ENCODE results near the gene B2M.
"Not testable (repeated sequence)": the region's sequence is repeated elsewhere in the genome, so short reads cannot be mapped to it uniquely, and the experiment has no call there.

B2M gene

DNA sequence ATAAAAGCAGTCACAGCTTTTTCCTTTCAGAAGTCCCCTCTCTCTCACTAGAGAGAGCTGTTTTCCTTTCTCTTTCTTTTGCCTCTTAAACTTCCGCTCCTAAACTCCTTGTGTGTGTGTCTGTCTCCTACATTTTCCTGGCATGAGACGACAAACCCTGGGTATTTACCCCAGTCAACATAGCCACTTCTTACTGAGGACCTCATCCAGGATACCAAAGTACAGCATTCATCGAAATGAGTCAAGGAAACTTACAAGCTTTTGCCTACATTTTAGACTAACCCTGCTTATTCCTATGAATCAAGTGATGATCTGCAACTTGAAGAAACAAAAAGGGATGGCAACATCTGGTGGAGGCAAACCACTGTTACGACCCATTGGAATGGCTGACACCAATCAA, 16.9 kb upstream of the B2M start:
- DNase-seq (ENCODE audit: low read depth, low spot score): no peak
- H3K4me3 ChIP-seq (ENCODE audit: low read length): no peak overlapping the region

DNA sequence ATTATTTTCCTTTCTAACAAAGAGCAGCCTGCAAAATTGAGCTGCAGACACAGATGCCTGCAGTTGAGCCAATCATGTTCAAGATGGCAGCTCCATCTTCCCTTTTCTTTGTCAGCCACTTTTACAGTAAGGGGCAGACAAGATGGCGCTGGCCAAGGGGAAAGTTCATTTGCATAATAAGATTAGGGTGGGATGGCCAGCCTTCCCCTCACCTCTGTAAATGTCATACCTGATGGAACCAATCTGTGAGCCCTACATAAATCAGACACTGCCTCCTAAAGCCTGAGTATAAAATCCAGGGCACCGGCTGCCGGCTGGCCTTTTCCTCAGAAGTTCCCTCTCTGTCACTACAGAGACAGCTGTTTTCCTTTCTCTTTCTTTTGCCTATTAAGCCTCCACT, 16.0 kb upstream of the B2M start:
- no peak for DNase-seq (ENCODE audit: low read depth, low spot score)

DNA sequence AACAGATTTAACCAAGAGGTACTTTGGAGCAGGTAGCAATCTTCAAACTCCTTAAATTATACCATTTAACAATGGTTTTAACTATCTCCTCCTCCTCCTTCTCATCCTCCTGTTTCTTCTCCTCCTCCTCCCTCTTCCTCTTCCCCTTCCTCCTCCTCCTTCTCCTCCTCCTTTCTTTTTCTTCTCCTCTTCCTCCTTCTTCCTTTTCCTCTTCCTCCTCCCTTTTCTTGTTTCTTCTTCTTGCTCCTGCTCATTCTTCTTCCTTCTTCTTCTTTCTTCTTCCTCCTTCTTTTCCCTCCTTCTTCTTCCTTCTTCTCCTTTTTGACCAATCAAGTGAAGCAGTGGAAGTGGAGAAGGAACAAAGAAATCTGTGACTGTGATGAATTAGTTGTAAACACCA, 14.3 kb upstream of the B2M start:
- DNase-seq (ENCODE audit: low read depth, low spot score): no peak
- no peak overlapping the region for H3K4me3 ChIP-seq (ENCODE audit: low read length)

More for the DNA sequence above, 16.0 kb upstream of the B2M start:
- H3K4me3 ChIP-seq (ENCODE audit: low read length): no peak overlapping the region

DNA sequence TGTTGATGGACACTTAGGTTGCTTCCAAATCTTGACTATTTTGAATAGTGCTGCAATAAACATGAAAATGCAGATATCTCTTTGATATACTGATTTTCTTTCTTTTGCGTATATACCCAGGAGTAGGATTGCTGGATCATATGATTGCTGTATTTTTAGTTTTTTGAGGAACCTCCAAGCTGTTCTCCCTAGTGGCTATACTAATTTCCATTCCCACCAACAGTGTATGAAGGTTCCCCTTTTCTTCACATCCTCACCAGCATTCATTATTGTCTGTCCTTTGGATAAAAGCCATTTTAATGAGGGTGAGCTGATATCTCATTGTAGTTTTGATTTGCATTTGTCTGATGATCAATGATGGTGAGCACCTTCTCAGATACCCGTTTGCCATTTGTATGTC, 12.7 kb upstream of the B2M start:
- no peak overlapping the region for H3K4me3 ChIP-seq (ENCODE audit: low read length)
- no peak for DNase-seq (ENCODE audit: low read depth, low spot score)

DNA sequence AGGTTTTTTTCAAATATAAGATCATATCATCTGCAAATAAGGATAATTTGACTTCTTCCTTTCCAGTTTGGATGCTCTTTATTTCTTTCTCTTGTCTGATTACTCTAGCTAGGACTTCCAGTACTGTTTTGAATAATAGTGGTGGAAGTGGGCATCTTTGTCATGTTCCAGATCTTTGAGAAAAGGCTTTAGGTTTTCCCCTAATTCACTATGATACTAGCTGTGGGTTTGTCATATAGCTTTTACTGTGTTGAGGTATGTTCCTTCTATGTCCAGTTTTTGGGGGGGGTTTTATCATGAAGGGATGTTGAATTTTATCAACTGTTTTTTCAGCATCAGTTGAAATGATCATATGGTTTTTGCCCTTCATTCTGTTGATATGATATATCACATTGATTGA, 10.6 kb upstream of the B2M start:
- H3K4me3 ChIP-seq (ENCODE audit: low read length); DNase-seq (ENCODE audit: low read depth, low spot score): not testable (repeated sequence)

DNA sequence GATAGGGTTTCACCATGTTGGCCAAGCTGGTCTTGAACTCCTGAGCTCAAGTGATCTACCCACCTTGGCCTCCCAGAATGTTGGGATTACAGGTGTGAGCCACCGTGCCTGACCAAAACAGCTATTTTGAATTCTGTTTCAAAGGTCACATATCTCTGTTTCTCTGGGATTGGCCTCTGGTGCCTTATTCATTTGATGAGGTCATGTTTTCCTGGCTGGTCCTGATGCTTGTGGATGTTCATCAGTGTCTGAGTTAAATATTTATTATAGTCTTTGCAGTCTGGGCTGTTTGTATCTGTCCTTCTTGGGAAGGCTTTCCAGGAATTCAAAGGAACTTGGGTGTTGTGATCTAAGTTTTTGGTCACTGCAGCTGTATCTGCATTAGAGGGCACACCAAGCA, 5.3 kb upstream of the B2M start:
- no peak overlapping the region for H3K4me3 ChIP-seq (ENCODE audit: low read length)
- DNase-seq (ENCODE audit: low read depth, low spot score): no peak

DNA sequence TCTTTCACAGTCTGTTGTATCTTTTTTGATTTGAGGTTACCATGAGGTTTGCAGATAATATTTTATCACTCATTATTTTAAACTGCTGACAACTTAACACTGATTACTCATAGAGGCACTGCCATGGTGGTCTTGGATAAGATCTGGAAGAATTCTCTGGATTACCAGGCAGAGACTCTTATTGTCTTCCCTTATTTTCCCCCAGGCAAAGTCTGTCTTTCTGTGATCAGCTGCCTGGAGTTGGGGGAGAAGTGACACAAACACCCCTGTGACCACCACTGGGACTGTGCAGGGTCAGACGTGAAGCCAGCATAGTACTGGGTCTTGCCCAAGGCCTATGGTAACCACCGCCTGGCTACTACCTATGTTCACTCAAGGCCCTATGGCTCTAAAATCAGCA, 4.9 kb upstream of the B2M start:
- H3K4me3 ChIP-seq (ENCODE audit: low read length): no peak overlapping the region
- no peak for DNase-seq (ENCODE audit: low read depth, low spot score)

DNA sequence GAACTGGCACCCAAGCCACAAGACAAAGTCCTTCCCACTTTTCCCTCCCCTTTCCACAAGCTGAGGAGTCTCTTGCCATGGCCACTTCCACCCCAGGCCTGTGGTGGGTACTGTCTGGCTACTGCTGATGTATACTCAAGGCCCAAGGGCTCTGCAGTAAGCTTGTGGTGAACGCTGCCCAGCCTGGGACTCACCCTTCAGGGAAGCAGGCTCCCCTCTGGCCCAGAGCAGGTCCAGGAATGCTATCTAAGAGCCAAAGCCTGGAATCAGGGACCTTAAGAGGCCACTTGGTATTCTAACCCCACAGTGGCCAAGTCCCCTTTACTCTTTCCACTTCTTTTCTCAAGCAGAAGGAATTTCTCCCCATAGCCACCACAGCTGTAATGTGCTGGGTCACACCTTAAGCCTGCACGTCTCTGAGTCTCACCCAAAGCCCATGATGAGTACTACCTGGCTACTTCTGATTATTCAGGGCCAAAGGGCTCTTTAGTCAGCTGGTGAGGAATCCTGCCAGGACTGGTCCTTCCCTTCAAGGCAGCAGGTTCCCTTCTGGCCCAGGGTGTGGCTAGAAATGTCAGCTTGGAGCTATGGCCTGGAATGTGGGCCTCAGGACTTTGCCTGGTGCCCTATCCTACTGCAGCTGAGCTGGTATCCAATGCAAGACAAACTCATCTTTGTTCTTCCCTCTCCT, 4.2 kb upstream of the B2M start:
- no peak for DNase-seq (ENCODE audit: low read depth, low spot score)
- no peak overlapping the region for H3K4me3 ChIP-seq (ENCODE audit: low read length)

DNA sequence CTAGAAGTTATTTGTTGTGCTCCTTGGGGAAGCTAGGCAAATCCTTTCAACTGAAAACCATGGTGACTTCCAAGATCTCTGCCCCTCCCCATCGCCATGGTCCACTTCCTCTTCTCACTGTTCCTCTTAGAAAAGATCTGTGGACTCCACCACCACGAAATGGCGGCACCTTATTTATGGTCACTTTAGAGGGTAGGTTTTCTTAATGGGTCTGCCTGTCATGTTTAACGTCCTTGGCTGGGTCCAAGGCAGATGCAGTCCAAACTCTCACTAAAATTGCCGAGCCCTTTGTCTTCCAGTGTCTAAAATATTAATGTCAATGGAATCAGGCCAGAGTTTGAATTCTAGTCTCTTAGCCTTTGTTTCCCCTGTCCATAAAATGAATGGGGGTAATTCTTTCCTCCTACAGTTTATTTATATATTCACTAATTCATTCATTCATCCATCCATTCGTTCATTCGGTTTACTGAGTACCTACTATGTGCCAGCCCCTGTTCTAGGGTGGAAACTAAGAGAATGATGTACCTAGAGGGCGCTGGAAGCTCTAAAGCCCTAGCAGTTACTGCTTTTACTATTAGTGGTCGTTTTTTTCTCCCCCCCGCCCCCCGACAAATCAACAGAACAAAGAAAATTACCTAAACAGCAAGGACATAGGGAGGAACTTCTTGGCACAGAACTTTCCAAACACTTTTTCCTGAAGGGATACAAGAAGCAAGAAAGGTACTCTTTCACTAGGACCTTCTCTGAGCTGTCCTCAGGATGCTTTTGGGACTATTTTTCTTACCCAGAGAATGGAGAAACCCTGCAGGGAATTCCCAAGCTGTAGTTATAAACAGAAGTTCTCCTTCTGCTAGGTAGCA, 851 bp upstream of the B2M start:
- no peak for DNase-seq (ENCODE audit: low read depth, low spot score)
- peak overlapping the region; percentile 91 for H3K4me3 ChIP-seq (ENCODE audit: low read length)

DNA sequence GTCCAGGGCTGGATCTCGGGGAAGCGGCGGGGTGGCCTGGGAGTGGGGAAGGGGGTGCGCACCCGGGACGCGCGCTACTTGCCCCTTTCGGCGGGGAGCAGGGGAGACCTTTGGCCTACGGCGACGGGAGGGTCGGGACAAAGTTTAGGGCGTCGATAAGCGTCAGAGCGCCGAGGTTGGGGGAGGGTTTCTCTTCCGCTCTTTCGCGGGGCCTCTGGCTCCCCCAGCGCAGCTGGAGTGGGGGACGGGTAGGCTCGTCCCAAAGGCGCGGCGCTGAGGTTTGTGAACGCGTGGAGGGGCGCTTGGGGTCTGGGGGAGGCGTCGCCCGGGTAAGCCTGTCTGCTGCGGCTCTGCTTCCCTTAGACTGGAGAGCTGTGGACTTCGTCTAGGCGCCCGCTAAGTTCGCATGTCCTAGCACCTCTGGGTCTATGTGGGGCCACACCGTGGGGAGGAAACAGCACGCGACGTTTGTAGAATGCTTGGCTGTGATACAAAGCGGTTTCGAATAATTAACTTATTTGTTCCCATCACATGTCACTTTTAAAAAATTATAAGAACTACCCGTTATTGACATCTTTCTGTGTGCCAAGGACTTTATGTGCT, 527 bp downstream of the B2M start:
- no peak for DNase-seq (ENCODE audit: low read depth, low spot score)
- H3K4me3 ChIP-seq (ENCODE audit: low read length): peak overlapping the region; percentile 91

DNA sequence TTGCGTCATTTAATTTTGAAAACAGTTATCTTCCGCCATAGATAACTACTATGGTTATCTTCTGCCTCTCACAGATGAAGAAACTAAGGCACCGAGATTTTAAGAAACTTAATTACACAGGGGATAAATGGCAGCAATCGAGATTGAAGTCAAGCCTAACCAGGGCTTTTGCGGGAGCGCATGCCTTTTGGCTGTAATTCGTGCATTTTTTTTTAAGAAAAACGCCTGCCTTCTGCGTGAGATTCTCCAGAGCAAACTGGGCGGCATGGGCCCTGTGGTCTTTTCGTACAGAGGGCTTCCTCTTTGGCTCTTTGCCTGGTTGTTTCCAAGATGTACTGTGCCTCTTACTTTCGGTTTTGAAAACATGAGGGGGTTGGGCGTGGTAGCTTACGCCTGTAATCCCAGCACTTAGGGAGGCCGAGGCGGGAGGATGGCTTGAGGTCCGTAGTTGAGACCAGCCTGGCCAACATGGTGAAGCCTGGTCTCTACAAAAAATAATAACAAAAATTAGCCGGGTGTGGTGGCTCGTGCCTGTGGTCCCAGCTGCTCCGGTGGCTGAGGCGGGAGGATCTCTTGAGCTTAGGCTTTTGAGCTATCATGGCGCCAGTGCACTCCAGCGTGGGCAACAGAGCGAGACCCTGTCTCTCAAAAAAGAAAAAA, 1.2 kb downstream of the B2M start:
- peak; percentile 86 for DNase-seq (ENCODE audit: low read depth, low spot score)
- H3K4me3 ChIP-seq (ENCODE audit: low read length): peak overlapping the region; percentile 91

DNA sequence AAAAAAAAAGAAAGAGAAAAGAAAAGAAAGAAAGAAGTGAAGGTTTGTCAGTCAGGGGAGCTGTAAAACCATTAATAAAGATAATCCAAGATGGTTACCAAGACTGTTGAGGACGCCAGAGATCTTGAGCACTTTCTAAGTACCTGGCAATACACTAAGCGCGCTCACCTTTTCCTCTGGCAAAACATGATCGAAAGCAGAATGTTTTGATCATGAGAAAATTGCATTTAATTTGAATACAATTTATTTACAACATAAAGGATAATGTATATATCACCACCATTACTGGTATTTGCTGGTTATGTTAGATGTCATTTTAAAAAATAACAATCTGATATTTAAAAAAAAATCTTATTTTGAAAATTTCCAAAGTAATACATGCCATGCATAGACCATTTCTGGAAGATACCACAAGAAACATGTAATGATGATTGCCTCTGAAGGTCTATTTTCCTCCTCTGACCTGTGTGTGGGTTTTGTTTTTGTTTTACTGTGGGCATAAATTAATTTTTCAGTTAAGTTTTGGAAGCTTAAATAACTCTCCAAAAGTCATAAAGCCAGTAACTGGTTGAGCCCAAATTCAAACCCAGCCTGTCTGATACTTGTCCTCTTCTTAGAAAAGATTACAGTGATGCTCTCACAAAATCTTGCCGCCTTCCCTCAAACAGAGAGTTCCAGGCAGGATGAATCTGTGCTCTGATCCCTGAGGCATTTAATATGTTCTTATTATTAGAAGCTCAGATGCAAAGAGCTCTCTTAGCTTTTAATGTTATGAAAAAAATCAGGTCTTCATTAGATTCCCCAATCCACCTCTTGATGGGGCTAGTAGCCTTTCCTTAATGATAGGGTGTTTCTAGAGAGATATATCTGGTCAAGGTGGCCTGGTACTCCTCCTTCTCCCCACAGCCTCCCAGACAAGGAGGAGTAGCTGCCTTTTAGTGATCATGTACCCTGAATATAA, 2.0 kb downstream of the B2M start:
- peak overlapping the region; percentile 91 for H3K4me3 ChIP-seq (ENCODE audit: low read length)
- DNase-seq (ENCODE audit: low read depth, low spot score): no peak

DNA sequence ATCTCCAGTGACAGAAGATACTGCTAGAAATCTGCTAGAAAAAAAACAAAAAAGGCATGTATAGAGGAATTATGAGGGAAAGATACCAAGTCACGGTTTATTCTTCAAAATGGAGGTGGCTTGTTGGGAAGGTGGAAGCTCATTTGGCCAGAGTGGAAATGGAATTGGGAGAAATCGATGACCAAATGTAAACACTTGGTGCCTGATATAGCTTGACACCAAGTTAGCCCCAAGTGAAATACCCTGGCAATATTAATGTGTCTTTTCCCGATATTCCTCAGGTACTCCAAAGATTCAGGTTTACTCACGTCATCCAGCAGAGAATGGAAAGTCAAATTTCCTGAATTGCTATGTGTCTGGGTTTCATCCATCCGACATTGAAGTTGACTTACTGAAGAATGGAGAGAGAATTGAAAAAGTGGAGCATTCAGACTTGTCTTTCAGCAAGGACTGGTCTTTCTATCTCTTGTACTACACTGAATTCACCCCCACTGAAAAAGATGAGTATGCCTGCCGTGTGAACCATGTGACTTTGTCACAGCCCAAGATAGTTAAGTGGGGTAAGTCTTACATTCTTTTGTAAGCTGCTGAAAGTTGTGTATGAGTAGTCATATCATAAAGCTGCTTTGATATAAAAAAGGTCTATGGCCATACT, 4.0 kb downstream of the B2M start:
- H3K4me3 ChIP-seq (ENCODE audit: low read length): no peak overlapping the region
- DNase-seq (ENCODE audit: low read depth, low spot score): no peak

DNA sequence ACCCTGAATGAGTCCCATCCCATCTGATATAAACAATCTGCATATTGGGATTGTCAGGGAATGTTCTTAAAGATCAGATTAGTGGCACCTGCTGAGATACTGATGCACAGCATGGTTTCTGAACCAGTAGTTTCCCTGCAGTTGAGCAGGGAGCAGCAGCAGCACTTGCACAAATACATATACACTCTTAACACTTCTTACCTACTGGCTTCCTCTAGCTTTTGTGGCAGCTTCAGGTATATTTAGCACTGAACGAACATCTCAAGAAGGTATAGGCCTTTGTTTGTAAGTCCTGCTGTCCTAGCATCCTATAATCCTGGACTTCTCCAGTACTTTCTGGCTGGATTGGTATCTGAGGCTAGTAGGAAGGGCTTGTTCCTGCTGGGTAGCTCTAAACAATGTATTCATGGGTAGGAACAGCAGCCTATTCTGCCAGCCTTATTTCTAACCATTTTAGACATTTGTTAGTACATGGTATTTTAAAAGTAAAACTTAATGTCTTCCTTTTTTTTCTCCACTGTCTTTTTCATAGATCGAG, 4.5 kb downstream of the B2M start:
- DNase-seq (ENCODE audit: low read depth, low spot score): no peak
- H3K4me3 ChIP-seq (ENCODE audit: low read length): no peak overlapping the region

DNA sequence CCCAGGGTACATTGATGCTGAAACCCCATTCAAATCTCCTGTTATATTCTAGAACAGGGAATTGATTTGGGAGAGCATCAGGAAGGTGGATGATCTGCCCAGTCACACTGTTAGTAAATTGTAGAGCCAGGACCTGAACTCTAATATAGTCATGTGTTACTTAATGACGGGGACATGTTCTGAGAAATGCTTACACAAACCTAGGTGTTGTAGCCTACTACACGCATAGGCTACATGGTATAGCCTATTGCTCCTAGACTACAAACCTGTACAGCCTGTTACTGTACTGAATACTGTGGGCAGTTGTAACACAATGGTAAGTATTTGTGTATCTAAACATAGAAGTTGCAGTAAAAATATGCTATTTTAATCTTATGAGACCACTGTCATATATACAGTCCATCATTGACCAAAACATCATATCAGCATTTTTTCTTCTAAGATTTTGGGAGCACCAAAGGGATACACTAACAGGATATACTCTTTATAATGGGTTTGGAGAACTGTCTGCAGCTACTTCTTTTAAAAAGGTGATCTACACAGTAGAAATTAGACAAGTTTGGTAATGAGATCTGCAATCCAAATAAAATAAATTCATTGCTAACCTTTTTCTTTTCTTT, 5.8 kb downstream of the B2M start:
- no peak overlapping the region for H3K4me3 ChIP-seq (ENCODE audit: low read length)
- DNase-seq (ENCODE audit: low read depth, low spot score): no peak

DNA sequence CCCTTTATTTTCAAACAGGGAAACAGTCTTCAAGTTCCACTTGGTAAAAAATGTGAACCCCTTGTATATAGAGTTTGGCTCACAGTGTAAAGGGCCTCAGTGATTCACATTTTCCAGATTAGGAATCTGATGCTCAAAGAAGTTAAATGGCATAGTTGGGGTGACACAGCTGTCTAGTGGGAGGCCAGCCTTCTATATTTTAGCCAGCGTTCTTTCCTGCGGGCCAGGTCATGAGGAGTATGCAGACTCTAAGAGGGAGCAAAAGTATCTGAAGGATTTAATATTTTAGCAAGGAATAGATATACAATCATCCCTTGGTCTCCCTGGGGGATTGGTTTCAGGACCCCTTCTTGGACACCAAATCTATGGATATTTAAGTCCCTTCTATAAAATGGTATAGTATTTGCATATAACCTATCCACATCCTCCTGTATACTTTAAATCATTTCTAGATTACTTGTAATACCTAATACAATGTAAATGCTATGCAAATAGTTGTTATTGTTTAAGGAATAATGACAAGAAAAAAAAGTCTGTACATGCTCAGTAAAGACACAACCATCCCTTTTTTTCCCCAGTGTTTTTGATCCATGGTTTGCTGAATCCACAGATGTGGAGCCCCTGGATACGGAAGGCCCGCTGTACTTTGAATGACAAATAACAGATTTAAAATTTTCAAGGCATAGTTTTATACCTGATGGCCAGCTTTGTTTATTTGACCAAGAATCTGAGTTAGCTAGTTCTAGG, 7.0 kb downstream of the B2M start:
- no peak for DNase-seq (ENCODE audit: low read depth, low spot score)
- H3K4me3 ChIP-seq (ENCODE audit: low read length): no peak overlapping the region

DNA sequence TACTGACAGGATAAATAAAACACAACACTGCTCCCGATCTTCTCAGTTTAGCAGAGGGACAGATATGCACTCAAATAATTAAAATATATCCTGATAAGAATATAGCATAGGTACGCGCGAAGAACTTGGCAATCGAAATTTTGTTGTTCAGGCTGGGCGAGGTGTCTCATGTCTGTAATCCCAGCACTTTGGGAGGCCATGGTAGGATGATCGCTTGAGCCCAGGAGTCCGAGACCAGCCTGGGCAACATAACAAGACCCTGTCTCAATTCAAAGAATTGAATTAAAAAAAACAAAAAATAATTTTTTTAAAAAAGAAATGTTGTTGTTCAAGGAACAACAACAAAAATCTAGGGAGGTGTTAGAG, 7.6 kb downstream of the B2M start:
- H3K4me3 ChIP-seq (ENCODE audit: low read length): no peak overlapping the region
- no peak for DNase-seq (ENCODE audit: low read depth, low spot score)

Data from Jurkat, Clone E6-1 (cell line).